ENCODE data around the gene ZRANB1.

The ZRANB1 gene

GRCh38 chr10:124996854-124997215 is 54.9 kb downstream of the ZRANB1 start:
- Mint-ChIP-seq H3K9me3 (no peaks in the 10 kb centered on the region), H3K36me3 (ENCODE audit: low read depth) (peaks cover 100% of the 10 kb centered on the region)
- intact Hi-C loops (cut with micrococcal nuclease) = no loop called here

GRCh38 chr10:124997306-124997705 is 55.4 kb downstream of the ZRANB1 start:
- Mint-ChIP-seq H3K4me3 (no peak overlapping the region), H3K27me3 (no peaks in the 10 kb centered on the region)
- intact Hi-C loops (cut with micrococcal nuclease) = no loop called here

More at GRCh38 chr10:124996854-124997215, 54.9 kb downstream of the ZRANB1 start:
- Mint-ChIP-seq H3K4me3 (no peak overlapping the region), H3K27me3 (no peaks in the 10 kb centered on the region), H3K4me1 (ENCODE audit: low read depth) (no peaks in the 10 kb centered on the region), H3K27ac (no peak overlapping the region)

DNA sequence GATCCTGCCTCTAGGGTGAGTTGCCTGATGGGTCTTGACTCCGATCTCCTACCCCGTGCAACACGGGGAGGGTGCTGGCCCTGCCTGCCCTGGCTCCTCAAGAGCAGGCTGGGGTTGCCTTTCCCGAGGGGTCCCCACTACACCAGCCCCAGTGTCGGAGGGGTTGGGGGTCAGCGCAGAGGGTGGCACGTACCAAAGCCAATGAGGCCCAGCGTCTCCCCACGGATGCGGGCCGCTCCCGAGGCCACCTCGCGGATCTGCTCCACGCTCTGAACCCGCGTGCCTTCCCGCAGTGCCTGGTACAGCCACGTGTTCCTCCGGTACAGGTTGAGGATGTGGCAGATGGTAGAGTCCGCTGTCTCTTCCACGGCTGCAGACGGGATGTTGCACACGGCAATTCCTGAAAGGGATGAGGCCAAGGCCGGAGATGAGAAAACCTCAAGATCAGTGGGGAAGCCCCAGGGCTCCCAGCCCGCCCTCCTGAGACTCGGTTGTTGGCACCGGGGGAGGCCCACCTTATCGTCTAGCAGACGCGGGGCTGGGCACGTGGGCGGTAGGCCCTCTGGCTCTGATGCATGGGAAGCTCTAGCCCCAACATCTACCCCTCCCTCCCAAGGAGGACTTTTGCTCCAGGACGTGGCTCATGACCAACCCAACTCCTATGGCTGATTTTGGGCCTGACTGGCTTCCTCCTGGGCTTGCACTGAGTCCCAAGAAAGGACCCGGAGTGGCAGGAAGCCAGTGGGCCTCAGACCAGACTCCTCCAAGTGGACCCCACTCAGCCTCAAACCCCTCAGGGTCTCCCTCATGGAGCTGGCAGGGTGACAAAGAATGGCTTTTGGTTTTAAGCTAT is 56.1 kb downstream of the ZRANB1 start:
- no peak overlapping the region for H3K27ac Mint-ChIP-seq
- peaks cover 100% of the 10 kb centered on the region for H3K36me3 Mint-ChIP-seq (ENCODE audit: low read depth)
- H3K27me3 Mint-ChIP-seq = no peaks in the 10 kb centered on the region
- H3K9me3 Mint-ChIP-seq = no peaks in the 10 kb centered on the region
- H3K4me3 Mint-ChIP-seq = no peak overlapping the region
- intact Hi-C loops (cut with micrococcal nuclease) = no loop called here
- H3K4me1 Mint-ChIP-seq (ENCODE audit: low read depth) = no peaks in the 10 kb centered on the region

More at GRCh38 chr10:124997306-124997705, 55.4 kb downstream of the ZRANB1 start:
- peaks cover 100% of the 10 kb centered on the region for H3K36me3 Mint-ChIP-seq (ENCODE audit: low read depth)
- H3K27ac Mint-ChIP-seq = no peak overlapping the region
- no peaks in the 10 kb centered on the region for H3K4me1 Mint-ChIP-seq (ENCODE audit: low read depth)
- no peaks in the 10 kb centered on the region for H3K9me3 Mint-ChIP-seq

DNA sequence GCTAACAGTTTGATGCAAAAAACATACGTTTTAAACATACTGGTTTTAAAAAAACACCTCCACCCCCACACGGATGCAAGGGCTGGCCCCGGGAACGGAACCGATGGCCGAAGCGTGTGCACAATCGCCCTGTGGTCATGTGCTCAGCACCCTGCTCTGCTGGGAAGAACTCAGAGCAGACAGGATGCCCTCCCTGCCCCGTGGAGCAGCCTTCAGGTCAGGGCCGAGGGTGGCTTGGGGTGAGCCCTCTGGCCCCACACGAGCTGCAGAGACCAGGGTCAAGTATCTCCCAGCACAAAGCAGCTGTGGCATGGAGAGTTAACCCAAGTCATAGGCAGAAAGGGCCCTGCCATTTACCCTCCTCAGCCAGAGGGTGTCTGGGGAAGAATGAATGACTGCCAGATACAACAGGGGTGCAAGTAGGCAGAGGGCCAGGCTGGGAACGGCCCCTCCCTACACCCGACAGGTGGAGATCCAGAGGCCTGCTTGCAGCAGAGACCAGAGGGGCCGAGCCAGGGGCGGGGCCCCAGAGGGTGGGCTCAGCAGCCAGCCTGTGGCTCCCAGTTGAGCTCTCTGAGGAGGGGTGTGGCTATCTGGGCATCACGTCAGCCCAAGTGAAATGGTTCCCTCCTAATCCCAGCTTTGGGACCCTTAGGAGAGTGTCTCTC is 56.8 kb downstream of the ZRANB1 start:
- peaks cover 100% of the 10 kb centered on the region for H3K36me3 Mint-ChIP-seq (ENCODE audit: low read depth)

GRCh38 chr10:124999433-125000365 is 57.8 kb downstream of the ZRANB1 start:
- Mint-ChIP-seq H3K27ac (no peak overlapping the region), H3K4me3 (no peak overlapping the region), H3K4me1 (ENCODE audit: low read depth) (no peaks in the 10 kb centered on the region), H3K27me3 (no peaks in the 10 kb centered on the region), H3K36me3 (ENCODE audit: low read depth) (peaks cover 100% of the 10 kb centered on the region), H3K9me3 (no peaks in the 10 kb centered on the region)
- intact Hi-C loops (cut with micrococcal nuclease) = no loop called here

More for the DNA sequence above, 56.8 kb downstream of the ZRANB1 start:
- no peak overlapping the region for H3K27ac Mint-ChIP-seq
- intact Hi-C loops (cut with micrococcal nuclease) = no loop called here
- H3K4me1 Mint-ChIP-seq (ENCODE audit: low read depth) = no peaks in the 10 kb centered on the region
- H3K4me3 Mint-ChIP-seq = no peak overlapping the region
- H3K27me3 Mint-ChIP-seq = no peaks in the 10 kb centered on the region
- no peaks in the 10 kb centered on the region for H3K9me3 Mint-ChIP-seq

- no peak overlapping the region for H3K4me3 Mint-ChIP-seq
- H3K9me3 Mint-ChIP-seq = no peaks in the 10 kb centered on the region
- H3K27me3 Mint-ChIP-seq = no peaks in the 10 kb centered on the region
- no peaks in the 10 kb centered on the region for H3K4me1 Mint-ChIP-seq (ENCODE audit: low read depth)
- H3K36me3 Mint-ChIP-seq (ENCODE audit: low read depth) = peaks cover 100% of the 10 kb centered on the region
- intact Hi-C loops (cut with micrococcal nuclease) = no loop called here
- H3K27ac Mint-ChIP-seq = peak overlapping the region; percentile 56
Observed at GRCh38 chr10:125000366-125001312, 58.7 kb downstream of the ZRANB1 start.

GRCh38 chr10:125001313-125002046 is 59.6 kb downstream of the ZRANB1 start:
- intact Hi-C loops (cut with micrococcal nuclease) = no loop called here
- peaks cover 100% of the 10 kb centered on the region for H3K36me3 Mint-ChIP-seq (ENCODE audit: low read depth)
- no peak overlapping the region for H3K4me3 Mint-ChIP-seq
- no peaks in the 10 kb centered on the region for H3K27me3 Mint-ChIP-seq
- no peaks in the 10 kb centered on the region for H3K4me1 Mint-ChIP-seq (ENCODE audit: low read depth)
- H3K9me3 Mint-ChIP-seq = no peaks in the 10 kb centered on the region
- H3K27ac Mint-ChIP-seq = peak overlapping the region; percentile 56

DNA sequence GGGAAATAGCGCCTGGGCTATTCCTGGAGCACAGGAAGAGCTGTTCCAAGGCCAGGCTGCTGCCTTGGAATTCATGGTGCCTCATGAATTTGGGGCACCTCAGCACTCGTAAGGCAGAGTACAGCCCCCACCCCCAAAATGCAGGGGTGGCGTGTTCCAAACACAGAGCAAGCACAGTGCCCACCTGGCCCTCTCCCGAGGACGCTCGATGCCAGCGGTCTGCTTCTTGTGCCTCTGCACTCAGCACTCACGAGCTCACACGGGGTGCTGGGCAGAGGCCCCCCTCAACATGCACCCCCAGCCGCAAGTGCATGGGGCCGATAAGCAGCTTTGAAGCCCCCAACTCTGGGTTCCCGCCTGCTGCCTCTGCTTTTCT is 60.1 kb downstream of the ZRANB1 start:
- Mint-ChIP-seq H3K4me3 (no peak overlapping the region), H3K36me3 (ENCODE audit: low read depth) (peaks cover 100% of the 10 kb centered on the region)
- intact Hi-C loops (cut with micrococcal nuclease) = no loop called here

GRCh38 chr10:125002423-125003145 is 60.7 kb downstream of the ZRANB1 start:
- no peaks in the 10 kb centered on the region for H3K9me3 Mint-ChIP-seq
- peaks cover 99% of the 10 kb centered on the region for H3K36me3 Mint-ChIP-seq (ENCODE audit: low read depth)
- no peak overlapping the region for H3K4me3 Mint-ChIP-seq
- H3K4me1 Mint-ChIP-seq (ENCODE audit: low read depth) = no peaks in the 10 kb centered on the region
- H3K27me3 Mint-ChIP-seq = no peaks in the 10 kb centered on the region
- no peak overlapping the region for H3K27ac Mint-ChIP-seq
- intact Hi-C loops (cut with micrococcal nuclease) = no loop called here

More for the DNA sequence above, 60.1 kb downstream of the ZRANB1 start:
- Mint-ChIP-seq H3K4me1 (ENCODE audit: low read depth) (no peaks in the 10 kb centered on the region), H3K27me3 (no peaks in the 10 kb centered on the region), H3K27ac (no peak overlapping the region), H3K9me3 (no peaks in the 10 kb centered on the region)

- Mint-ChIP-seq H3K9me3 (no peaks in the 10 kb centered on the region), H3K27me3 (no peaks in the 10 kb centered on the region), H3K4me1 (ENCODE audit: low read depth) (no peaks in the 10 kb centered on the region), H3K36me3 (ENCODE audit: low read depth) (peaks cover 96% of the 10 kb centered on the region), H3K27ac (no peak overlapping the region), H3K4me3 (no peak overlapping the region)
- intact Hi-C loops (cut with micrococcal nuclease) = no loop called here
Observed at GRCh38 chr10:125003146-125003900, 61.4 kb downstream of the ZRANB1 start.

DNA sequence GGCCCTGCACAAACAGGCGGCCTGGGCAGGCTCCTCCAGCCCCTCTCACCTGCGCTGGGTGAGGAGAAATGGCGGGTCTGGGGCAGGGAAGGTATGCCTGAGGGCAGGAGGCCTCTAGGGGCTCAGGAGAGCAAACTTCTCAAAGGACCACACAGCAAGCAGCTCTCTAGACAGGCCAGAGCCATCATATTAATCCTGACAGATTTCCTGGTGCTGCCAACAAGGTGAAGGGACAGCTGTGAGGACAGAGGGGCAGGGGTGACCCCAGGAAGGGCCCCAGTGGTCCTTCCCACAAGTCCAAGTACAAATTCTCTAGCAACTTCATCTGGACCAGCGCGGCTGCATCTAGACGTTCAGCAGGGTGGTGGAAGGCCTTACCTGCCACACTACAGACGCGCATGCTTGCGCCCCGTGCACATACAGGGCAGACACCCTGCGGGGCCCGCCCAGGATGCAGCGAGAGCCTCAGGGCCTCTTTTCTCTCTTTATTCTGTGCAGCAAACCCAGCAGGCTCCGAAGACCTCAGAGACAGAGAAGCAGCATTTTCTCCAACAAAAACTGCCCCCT is 62.1 kb downstream of the ZRANB1 start:
- intact Hi-C loops (cut with micrococcal nuclease) = no loop called here
- Mint-ChIP-seq H3K4me3 (no peak overlapping the region), H3K27me3 (no peaks in the 10 kb centered on the region), H3K27ac (no peak overlapping the region), H3K36me3 (ENCODE audit: low read depth) (peaks cover 95% of the 10 kb centered on the region), H3K9me3 (no peaks in the 10 kb centered on the region), H3K4me1 (ENCODE audit: low read depth) (no peaks in the 10 kb centered on the region)
